GM12878 (cell line): ENCODE results near the gene EPHB1. TPM values are rescaled to one million over a fixed set of nuclear protein-coding genes. Genes with fewer than 3 reads are reported as not detected.

Experiments
- ATAC-seq: fragments of 200-7000 bp; cut with Tn5 transposase; 3 replicates; pipeline ENCODE4 v1.9.1; 2020; ENCODE audit warnings: mild to moderate bottlenecking, moderate library complexity
- BruUV-seq: library from RNA; stranded (reverse); fragments of 400-500 nt; replicated peaks from 2 replicates; lab custom pipeline; 2021; lab: Mats Ljungman, UMichigan
- CTCF ChIA-PET: fragments of 300-600 bp; sonication (Branson Sonifier 250); formaldehyde crosslinking; extraction: SDS; loops from one replicate; lab custom pipeline; 2021; ENCODE audit warnings: inconsistent platforms; lab: Yijun Ruan, JAX
- POLR2A ChIA-PET: fragments of 350-600 bp; formaldehyde crosslinking; extraction: SDS; loops from one replicate; lab custom pipeline; 2021; ENCODE audit warnings: inconsistent platforms; lab: Charles Lee
- RAD21 ChIA-PET: fragments of 300-600 bp; sonication (Branson Sonifier 250); formaldehyde crosslinking; loops from one replicate; lab custom pipeline; 2023; ENCODE audit warnings: antibody characterized with exemption; ENCODE audit not compliant: unreplicated experiment; lab: Charles Lee
- SMC1A ChIA-PET: fragments of 300-600 bp; sonication (Branson Sonifier 250); formaldehyde crosslinking; loops from one replicate; lab custom pipeline; 2023; ENCODE audit not compliant: unreplicated experiment, uncharacterized antibody; lab: Charles Lee
- DNase-seq: peaks from one replicate; pipeline ENCODE4 v3.0.0-alpha.2; 2011; ENCODE audit warnings: low read depth, low spot score
- FAIRE-seq: peaks from 3 replicates; lab custom pipeline; 2011; peaks lifted over from hg19 to GRCh38; lab: Jason Lieb, UNC
- H2AFZ ChIP-seq: 2 replicates; pipeline ENCODE4 v1.6.0; 2011; ENCODE audit warnings: low read depth, low read length, control low read depth; ENCODE audit not compliant: control insufficient read depth
- H3K27ac ChIP-seq: 2 replicates; pipeline ENCODE4 v1.5.1; 2011; ENCODE audit warnings: control low read depth; ENCODE audit not compliant: control insufficient read depth, insufficient read depth
- H3K27me3 ChIP-seq, 2 experiments: replicated peaks in 1 of 2; 2 replicates each; pipeline versions ENCODE4 v1.6.0 to v1.6.1; 2011; ENCODE audit warnings: low read length in 1 of 2; ENCODE audit not compliant: control insufficient read depth in 2 of 2, insufficient read depth in 2 of 2
- H3K36me3 ChIP-seq, 2 experiments: 2 replicates each; pipeline ENCODE4 v1.5.1; 2011; ENCODE audit warnings: low read length in 1 of 2; ENCODE audit not compliant: control insufficient read depth in 2 of 2, insufficient read depth in 2 of 2
- H3K4me1 ChIP-seq: 2 replicates; pipeline ENCODE4 v1.6.1; 2011; ENCODE audit warnings: mild to moderate bottlenecking, low read length, moderate library complexity, mixed read lengths; ENCODE audit not compliant: control insufficient read depth, insufficient read depth
- H3K4me2 ChIP-seq: 2 replicates; pipeline ENCODE4 v1.6.0; 2011; ENCODE audit warnings: control low read depth; ENCODE audit not compliant: control insufficient read depth, insufficient read depth
- H3K4me3 ChIP-seq: fragments of 200-600 bp; sonication (generic); 2 replicates; pipeline ENCODE4 v1.5.1; 2016
- H3K79me2 ChIP-seq: 2 replicates; pipeline ENCODE4 v1.6.0; 2011; ENCODE audit warnings: low read length; ENCODE audit not compliant: control insufficient read depth, insufficient read depth
- H3K9ac ChIP-seq: 2 replicates; pipeline ENCODE4 v1.8.0; 2011; ENCODE audit warnings: low read length, control low read depth, mixed read lengths; ENCODE audit not compliant: control insufficient read depth, insufficient read depth
- H3K9me3 ChIP-seq: replicated peaks from 3 replicates; pipeline ENCODE4 v1.5.1; 2011; ENCODE audit warnings: mild to moderate bottlenecking, low read length; ENCODE audit not compliant: control insufficient read depth, insufficient read depth
- H4K20me1 ChIP-seq: 2 replicates; pipeline ENCODE4 v1.6.0; 2011; ENCODE audit not compliant: control insufficient read depth, insufficient read depth
- NRF1 ChIP-seq: conservative IDR thresholded peaks from 2 replicates; pipeline ENCODE4 v1.6.1; 2011; ENCODE audit warnings: mild to moderate bottlenecking, low read depth, low read length, improper control_type of control experiment
- RAD21 ChIP-seq: IDR thresholded peaks from 2 replicates; pipeline ENCODE4 v1.6.1; 2011; ENCODE audit warnings: mild to moderate bottlenecking, low read depth, low read length, moderate library complexity; ENCODE audit not compliant: insufficient read depth
- STAT1 ChIP-seq: fragments of 450-650 bp; conservative IDR thresholded peaks from 2 replicates; pipeline ENCODE4 v1.6.1; 2014; ENCODE audit warnings: antibody characterized with exemption, mild to moderate bottlenecking
- WGBS: methylation state at CpG from one replicate; pipeline ENCODE4 v1.1.6; 2016; ENCODE audit warnings: low lambda C conversion rate; ENCODE audit not compliant: insufficient replicate concordance, insufficient coverage; ENCODE audit errors: missing lambda C conversion rate; 5-methylcytosine and 5-hydroxymethylcytosine counted together
- in situ Hi-C: fragments of 300-500 bp; cut with MboI; formaldehyde crosslinking; loops from 9 replicates; pipeline ENCODE4 v1.14.3; 2018; ENCODE audit warnings: mixed read lengths
- intact Hi-C: fragments of 100-400 bp; cut with micrococcal nuclease; formaldehyde crosslinking; loops from one replicate; pipeline ENCODE4 v1.14.2; 2022; ENCODE audit not compliant: unreplicated experiment
- polyA plus RNA-seq, 11 experiments: library from polyadenylated mRNA; depleted of rRNA in 4 of 11; unstranded in 6 of 11; stranded (reverse) in 5 of 11; fragments of >200 nt; fragmentation: Nextera tagmentation in 4 of 11; fragmentation: Illumina TruSeq in 1 of 11; extraction: Ambion mirVana in 4 of 11; extraction: Trizol in 1 of 11; gene quantifications; 1 replicate in 1 of 11; 2 replicates in 10 of 11; pipeline versions ENCODE4 v1.2.1 to v1.2.3, GENCODE V29; 2011 to 2016; ENCODE audit warnings: inconsistent platforms in 2 of 11, missing spikeins in 2 of 11, low read depth in 1 of 11
- total RNA-seq, 4 experiments: library from RNA; depleted of rRNA in 3 of 4; stranded (reverse); fragments of >200 nt in 3 of 4; fragmentation: Illumina TruSeq in 1 of 4; extraction: Trizol in 1 of 4; gene quantifications; 2 replicates each; pipeline versions ENCODE4 v1.2.1 to v1.2.3, GENCODE V29; 2013 to 2021
- TF ChIP-seq, protein P1 (sequence below): IDR thresholded peaks from 2 replicates; pipeline ENCODE4 v1.6.1; 2012; ENCODE audit warnings: mild to moderate bottlenecking, low read depth, low read length

The EPHB1 gene
- total and polyA plus RNA-seq, 10 of the 15 experiments (the other 5 are each of a cell fraction or from before 2014, with no cell fraction given): 0.33 to 23.8 (median 1.2) TPM

DNA sequence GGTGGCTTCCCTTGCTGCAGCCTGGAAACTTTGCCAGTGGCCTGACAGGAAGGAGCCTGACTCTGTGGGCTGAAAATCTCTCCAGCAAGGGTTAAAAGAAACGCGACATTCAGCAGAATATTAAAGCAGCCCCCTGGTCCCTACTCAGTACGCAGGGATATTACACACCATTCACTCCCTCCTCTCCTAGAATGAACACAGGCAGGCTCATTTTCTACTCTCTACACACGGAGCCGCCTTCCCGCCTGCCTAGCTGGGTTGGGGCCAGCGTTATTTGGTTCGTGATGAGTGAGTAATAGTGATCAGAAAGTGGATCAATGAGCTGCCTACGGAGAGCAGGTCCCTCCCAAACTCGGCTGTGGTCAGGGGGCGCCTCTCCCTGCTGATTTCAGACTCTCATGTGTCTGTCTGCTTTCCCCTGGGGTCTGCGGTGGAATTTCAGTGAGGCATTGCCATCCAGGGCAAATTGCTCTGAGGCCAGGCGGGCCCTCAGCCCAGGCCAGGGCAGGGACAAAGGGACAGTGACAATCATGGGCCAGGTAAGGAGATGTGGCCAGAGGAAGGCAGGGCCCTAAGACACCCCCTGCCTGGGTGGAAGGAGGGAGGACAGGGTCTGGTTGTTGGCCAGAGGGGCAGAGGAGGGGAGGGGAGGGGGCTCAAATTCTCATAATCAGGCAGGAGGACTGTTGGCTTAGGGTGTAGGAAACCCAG is 2.8 kb downstream of the EPHB1 start:
- H3K27me3 ChIP-seq: no peaks in the 10 kb centered on the region; a peak in 1 of 4 replicates
- no peaks in the 10 kb centered on the region for H3K36me3 ChIP-seq
- TF ChIP-seq NRF1 (no peak), RAD21 (no peak), STAT1 (no peak)
- TF ChIP-seq, protein P1, sequence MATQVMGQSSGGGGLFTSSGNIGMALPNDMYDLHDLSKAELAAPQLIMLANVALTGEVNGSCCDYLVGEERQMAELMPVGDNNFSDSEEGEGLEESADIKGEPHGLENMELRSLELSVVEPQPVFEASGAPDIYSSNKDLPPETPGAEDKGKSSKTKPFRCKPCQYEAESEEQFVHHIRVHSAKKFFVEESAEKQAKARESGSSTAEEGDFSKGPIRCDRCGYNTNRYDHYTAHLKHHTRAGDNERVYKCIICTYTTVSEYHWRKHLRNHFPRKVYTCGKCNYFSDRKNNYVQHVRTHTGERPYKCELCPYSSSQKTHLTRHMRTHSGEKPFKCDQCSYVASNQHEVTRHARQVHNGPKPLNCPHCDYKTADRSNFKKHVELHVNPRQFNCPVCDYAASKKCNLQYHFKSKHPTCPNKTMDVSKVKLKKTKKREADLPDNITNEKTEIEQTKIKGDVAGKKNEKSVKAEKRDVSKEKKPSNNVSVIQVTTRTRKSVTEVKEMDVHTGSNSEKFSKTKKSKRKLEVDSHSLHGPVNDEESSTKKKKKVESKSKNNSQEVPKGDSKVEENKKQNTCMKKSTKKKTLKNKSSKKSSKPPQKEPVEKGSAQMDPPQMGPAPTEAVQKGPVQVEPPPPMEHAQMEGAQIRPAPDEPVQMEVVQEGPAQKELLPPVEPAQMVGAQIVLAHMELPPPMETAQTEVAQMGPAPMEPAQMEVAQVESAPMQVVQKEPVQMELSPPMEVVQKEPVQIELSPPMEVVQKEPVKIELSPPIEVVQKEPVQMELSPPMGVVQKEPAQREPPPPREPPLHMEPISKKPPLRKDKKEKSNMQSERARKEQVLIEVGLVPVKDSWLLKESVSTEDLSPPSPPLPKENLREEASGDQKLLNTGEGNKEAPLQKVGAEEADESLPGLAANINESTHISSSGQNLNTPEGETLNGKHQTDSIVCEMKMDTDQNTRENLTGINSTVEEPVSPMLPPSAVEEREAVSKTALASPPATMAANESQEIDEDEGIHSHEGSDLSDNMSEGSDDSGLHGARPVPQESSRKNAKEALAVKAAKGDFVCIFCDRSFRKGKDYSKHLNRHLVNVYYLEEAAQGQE: no peak
- DNase-seq (no peak), ATAC-seq (no peak), FAIRE-seq (no peak)
- H3K4me3 ChIP-seq: peak overlapping the region; percentile 74
- peaks cover 11% of the 10 kb centered on the region for H3K4me1 ChIP-seq
- ChIA-PET POLR2A (interaction anchor here (0.8 to 3.1 kb wide), 2 partner anchors 55 to 106 kb away, joined by 4 to 9 read pairs; no protein-coding TSS in a partner anchor), RAD21 (interaction anchor here (1.6 to 10.5 kb wide), 6 partner anchors 11 to 427 kb away, joined by 7 to 146 read pairs (median 54); no protein-coding TSS in a partner anchor), SMC1A (interaction anchor here (1.1 to 14.4 kb wide), 8 partner anchors 11 to 707 kb away, joined by 3 to 110 read pairs (median 13); no protein-coding TSS in a partner anchor), CTCF (interaction anchor here (1.8 to 5.3 kb wide), 6 partner anchors 12 to 706 kb away, joined by 7 to 88 read pairs (median 19); no protein-coding TSS in a partner anchor)
- BruUV-seq: TSS peak; percentile 21
- WGBS: 57% methylated on average over 13 of the region's 13 CpGs
- H4K20me1 ChIP-seq: no peaks in the 10 kb centered on the region
- no peak overlapping the region for H2AFZ ChIP-seq
- H3K4me2 ChIP-seq: peak overlapping the region; percentile 91
- H3K9ac ChIP-seq: peak overlapping the region; percentile 75
- H3K79me2 ChIP-seq: peaks cover 70% of the 10 kb centered on the region
- H3K27ac ChIP-seq: peak overlapping the region; percentile 54
- H3K9me3 ChIP-seq: no peaks in the 10 kb centered on the region
- in situ Hi-C loops (loop anchor here (10.0 to 25.0 kb wide), 2 partner anchors 447 to 1089 kb away; no protein-coding TSS in a partner anchor), intact Hi-C loops (loop anchor here (5.0 kb wide), 2 partner anchors 39 to 179 kb away; no protein-coding TSS in a partner anchor)
